Measurements from ENCODE around the gene DPP6. TPM values are rescaled to one million over a fixed set of nuclear protein-coding genes. Genes with fewer than 3 reads are reported as not detected.

DPP6 gene
- total RNA-seq, 1 experiment from 2014 or later, result not detected

- Mint-ChIP-seq H3K9me3 (ENCODE audit: unreplicated experiment) (no peaks in the 10 kb centered on the region), H3K4me1 (ENCODE audit: low read depth, unreplicated experiment) (no peaks in the 10 kb centered on the region), H3K36me3 (ENCODE audit: insufficient read depth, unreplicated experiment) (no peaks in the 10 kb centered on the region), H3K27me3 (ENCODE audit: insufficient read depth, unreplicated experiment) (peaks cover 7% of the 10 kb centered on the region), H3K27ac (ENCODE audit: unreplicated experiment) (no peak overlapping the region), H3K4me3 (ENCODE audit: unreplicated experiment) (no peak overlapping the region)
- ChIA-PET POLR2A (no interaction called here), CTCF (no interaction called here)
- Histone ChIP-seq H3K4me1 (no peaks in the 10 kb centered on the region), H3K4me3 (ENCODE audit: low read depth, low read length) (no peak overlapping the region), H3K27me3 (replicated peaks; ENCODE audit: control insufficient read depth, insufficient read depth, low read length) (no peaks in the 10 kb centered on the region), H3K36me3 (ENCODE audit: control insufficient read depth, insufficient read depth, low read length) (no peaks in the 10 kb centered on the region), H3K9me3 (no peaks in the 10 kb centered on the region)
- BruUV-seq (replicated peaks), result no TSS peak
- DNase-seq, result no peak
- intact Hi-C loops (cut with micrococcal nuclease; ENCODE audit: unreplicated experiment), result no loop called here
- no peak for TF ChIP-seq CTCF (IDR thresholded peaks at IDR 0.05; ENCODE audit: insufficient read depth in 1 of 2, low read depth in 1 of 2, low read length in 1 of 2, severe bottlenecking in 1 of 2, unreplicated experiment in 1 of 2)
These were observed 131.3 kb downstream of the DPP6 start for GRCh38 chr7:154183482-154183881.

- ChIA-PET POLR2A (no interaction called here), CTCF (no interaction called here)
- Mint-ChIP-seq H3K27me3 (ENCODE audit: insufficient read depth, unreplicated experiment) (peaks cover 9% of the 10 kb centered on the region), H3K36me3 (ENCODE audit: insufficient read depth, unreplicated experiment) (no peaks in the 10 kb centered on the region), H3K4me1 (ENCODE audit: low read depth, unreplicated experiment) (no peaks in the 10 kb centered on the region), H3K4me3 (ENCODE audit: unreplicated experiment) (no peak overlapping the region), H3K27ac (ENCODE audit: unreplicated experiment) (no peak overlapping the region), H3K9me3 (ENCODE audit: unreplicated experiment) (no peaks in the 10 kb centered on the region)
- no peak for DNase-seq
- BruUV-seq (replicated peaks), result no TSS peak
- Histone ChIP-seq H3K27me3 (replicated peaks; ENCODE audit: control insufficient read depth, insufficient read depth, low read length) (no peaks in the 10 kb centered on the region), H3K4me1 (no peaks in the 10 kb centered on the region), H3K4me3 (ENCODE audit: low read depth, low read length) (no peak overlapping the region), H3K36me3 (ENCODE audit: control insufficient read depth, insufficient read depth, low read length) (no peaks in the 10 kb centered on the region), H3K9me3 (no peaks in the 10 kb centered on the region)
- TF ChIP-seq CTCF (IDR thresholded peaks at IDR 0.05; ENCODE audit: insufficient read depth in 1 of 2, low read depth in 1 of 2, low read length in 1 of 2, severe bottlenecking in 1 of 2, unreplicated experiment in 1 of 2), result no peak
- intact Hi-C loops (cut with micrococcal nuclease; ENCODE audit: unreplicated experiment), result no loop called here
These were observed 131.7 kb downstream of the DPP6 start for GRCh38 chr7:154183946-154184345.

- CTCF ChIA-PET, result no interaction called here
These were observed 134.6 kb downstream of the DPP6 start for GRCh38 chr7:154186811-154187210.

More at GRCh38 chr7:154186811-154187210, 134.6 kb downstream of the DPP6 start:
- Mint-ChIP-seq H3K4me3 (ENCODE audit: unreplicated experiment) (no peak overlapping the region), H3K9me3 (ENCODE audit: unreplicated experiment) (no peaks in the 10 kb centered on the region), H3K27ac (ENCODE audit: unreplicated experiment) (no peak overlapping the region), H3K36me3 (ENCODE audit: insufficient read depth, unreplicated experiment) (no peaks in the 10 kb centered on the region), H3K27me3 (ENCODE audit: insufficient read depth, unreplicated experiment) (peaks cover 10% of the 10 kb centered on the region), H3K4me1 (ENCODE audit: low read depth, unreplicated experiment) (no peaks in the 10 kb centered on the region)
- intact Hi-C loops (cut with micrococcal nuclease; ENCODE audit: unreplicated experiment), result no loop called here
- no TSS peak for BruUV-seq (replicated peaks)
- Histone ChIP-seq H3K9me3 (no peaks in the 10 kb centered on the region), H3K4me1 (no peaks in the 10 kb centered on the region), H3K27me3 (replicated peaks; ENCODE audit: control insufficient read depth, insufficient read depth, low read length) (no peaks in the 10 kb centered on the region), H3K4me3 (ENCODE audit: low read depth, low read length) (no peak overlapping the region), H3K36me3 (ENCODE audit: control insufficient read depth, insufficient read depth, low read length) (no peaks in the 10 kb centered on the region)
- no peak for TF ChIP-seq CTCF (IDR thresholded peaks at IDR 0.05; ENCODE audit: insufficient read depth in 1 of 2, low read depth in 1 of 2, low read length in 1 of 2, severe bottlenecking in 1 of 2, unreplicated experiment in 1 of 2)
- DNase-seq, result no peak
- POLR2A ChIA-PET, result no interaction called here

Data from Caco-2 (cell line).